ENCODE measurements around the gene TNK1.
"Not testable (repeated sequence)": the region's sequence is repeated elsewhere in the genome, so short reads cannot be mapped to it uniquely, and the experiment has no call there.

Gene TNK1

DNA sequence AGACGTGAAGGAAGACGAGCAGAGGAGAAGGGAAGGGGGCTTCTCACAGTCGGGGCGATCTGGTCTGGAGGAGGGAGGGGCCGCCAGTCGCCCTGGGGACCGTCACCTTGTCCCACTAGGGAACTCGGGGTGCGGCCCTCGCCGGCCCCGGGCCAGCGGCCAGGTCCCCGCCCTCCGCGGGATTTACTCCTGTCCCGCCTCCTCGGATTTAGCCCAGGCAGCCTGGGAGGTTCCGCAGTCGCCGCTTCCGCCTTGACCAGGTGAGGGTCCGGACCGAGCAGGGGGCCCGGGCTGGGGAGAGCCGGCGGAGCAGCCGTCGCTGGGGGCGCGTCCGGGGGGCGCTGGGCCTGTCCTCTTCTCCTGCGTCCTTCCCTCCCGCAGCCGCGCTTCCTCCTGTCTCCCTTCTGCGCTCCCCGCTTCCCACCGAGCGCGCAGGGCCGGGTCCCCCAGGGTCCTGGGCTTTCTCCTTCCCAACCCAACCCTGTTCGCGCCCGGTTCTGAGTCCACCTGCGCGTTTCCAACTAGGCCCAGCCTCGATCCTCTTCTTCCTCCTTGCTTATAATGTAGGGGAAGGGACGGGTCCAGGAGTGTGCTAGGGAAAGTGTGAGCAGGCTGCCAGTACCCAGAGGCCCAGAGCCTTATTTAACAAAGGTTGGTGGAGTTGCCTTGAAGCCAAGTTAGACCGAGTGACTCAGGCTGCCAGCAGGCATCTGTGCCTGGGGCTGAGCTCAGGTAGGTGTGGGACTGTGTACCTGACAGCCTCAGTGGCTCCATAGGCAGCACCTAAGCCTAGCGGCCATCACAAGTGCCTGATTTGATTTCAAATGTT lies at the start of gene TNK1:
TNK1 (plus strand) TSS at position 235 of the 829 bp plus-strand sequence. CDS start 1,838 bp downstream, outside the sequence.
- no peak for DNase-seq

DNA sequence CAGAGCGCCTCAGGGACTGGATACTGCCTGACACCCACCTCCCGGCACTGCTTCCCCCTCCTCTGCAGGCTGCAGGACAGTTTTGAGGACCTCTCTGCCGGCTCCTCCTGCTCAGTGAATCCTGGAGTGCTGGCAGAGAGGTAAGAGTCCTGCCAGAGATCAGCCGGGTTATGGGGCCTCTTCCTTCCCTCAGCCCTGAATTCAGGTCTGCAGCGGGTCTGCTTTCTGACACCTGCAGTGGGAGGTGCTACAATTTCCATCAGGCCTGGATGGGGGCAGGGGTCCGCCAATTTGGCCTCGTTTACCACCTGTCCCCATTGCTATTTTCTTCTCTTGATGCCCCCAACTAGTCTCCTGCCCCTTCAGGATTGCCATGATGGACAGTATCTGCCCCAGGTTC lies 48.8 kb upstream of the TNK1 start:
- no peak for DNase-seq

DNA sequence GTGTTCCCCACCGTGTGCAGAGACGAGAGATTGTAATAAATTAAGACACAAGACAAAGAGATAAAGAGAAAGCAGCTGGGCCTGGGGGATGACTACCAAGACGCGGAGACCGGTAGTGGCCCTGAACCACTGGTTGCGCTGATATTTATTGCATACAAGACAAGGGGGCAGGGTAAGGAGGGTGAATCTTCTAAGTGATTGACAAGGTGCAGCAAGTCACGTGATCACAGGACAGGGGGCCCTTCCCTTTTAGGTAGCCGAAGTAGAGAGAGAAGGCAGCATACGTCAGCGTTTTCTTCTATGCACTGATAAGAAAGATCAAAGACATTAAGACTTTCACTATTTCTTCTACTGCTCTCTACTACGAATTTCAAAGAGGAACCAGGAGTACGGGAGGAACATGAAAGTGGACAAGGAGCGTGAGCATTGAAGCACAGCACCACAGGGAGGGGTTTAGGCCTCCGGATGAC lies 48.3 kb upstream of the TNK1 start:
- DNase-seq = not testable (repeated sequence)

DNA sequence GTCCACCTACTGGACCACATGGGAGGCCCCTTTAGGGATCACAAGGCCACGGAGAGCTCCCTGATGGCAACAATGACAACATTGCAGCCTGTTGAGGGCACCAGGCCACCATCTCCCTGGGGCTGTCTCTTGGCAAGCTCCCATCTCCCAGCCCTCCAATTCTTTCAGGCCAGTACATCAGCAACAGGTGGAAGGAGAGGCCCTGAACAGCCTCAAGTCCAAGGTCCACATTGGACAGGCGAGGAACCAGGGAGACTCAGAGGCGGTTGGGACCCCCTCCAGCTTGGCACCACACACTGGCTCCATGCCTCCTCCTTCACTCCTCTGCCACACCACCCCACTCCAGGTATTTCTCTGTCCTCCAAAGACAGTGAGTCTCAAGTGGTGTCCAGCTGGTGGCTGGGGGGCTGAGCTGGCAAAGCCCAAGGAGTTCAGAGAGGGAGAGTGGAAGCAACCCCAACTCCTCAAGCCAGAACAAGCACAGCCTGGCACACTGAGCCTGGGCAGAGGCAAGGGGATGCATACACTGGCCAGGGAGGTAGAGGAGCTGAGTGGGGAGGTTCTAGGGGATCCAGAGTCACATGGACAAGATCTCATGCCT lies 45.9 kb upstream of the TNK1 start:
- DNase-seq = no peak

DNA sequence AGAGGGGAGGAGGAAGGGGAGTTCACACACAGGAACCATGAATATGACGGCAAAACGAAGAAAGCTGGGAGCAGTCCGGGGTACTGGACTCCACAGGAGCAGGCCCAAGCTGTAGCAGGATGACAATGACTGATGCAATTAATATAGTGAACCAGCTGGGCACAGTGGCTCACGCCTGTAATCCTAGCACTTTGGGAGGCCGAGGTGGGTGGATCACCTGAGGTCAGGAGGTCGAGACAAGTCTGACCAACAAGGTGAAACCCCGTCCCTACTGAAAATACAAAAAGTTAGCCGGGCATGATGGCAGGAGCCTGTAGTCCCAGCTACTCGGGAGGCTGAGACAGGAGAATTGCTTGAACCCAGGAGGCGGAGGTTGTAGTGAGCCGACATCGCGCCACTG lies 45.1 kb upstream of the TNK1 start:
- not testable (repeated sequence) for DNase-seq

DNA sequence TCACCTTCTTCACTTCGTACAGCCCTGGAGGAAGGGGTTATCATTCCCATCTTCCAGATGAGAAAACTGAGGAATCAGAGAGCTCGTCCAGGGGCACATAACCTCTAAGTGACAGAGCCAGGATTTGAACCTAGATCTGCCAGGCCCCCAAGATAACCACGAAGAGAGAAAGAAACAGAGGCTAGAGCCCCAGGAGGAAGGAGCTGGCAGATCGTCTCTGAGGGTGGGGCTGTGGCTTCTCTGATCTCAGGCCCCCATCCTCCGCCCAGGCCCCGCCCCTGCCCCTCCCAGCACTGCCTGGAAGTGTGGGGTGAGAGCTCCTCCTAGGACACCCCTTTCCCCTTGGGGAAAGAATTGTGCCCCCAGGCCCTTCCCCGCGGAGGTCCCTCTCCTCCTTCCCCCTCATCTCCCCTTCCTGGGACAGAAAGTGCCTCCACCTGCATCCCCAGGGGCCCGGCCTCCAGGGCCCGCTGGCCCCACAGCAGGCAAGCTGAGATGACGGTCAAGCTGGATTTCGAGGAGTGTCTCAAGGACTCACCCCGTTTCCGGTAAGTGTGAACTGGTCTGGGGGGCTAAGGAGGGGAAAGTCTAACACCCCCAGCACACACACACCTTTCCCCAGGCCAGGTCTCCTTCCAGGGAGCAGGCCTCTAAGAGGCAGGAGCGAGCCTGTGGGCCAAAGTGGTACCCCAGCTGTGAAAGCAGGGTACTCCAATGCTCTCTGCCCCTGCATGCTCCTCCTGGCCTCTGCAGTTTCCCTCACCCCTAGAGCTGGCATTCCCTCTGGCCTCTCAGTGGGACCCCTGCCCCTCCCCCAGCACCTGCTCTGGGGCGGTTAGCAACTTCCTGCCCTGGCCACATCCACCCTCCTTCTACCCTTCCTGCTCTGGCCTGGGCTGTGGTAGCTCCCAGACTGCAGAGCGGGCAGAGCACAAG lies 44.4 kb upstream of the TNK1 start, which contains the start of gene ACAP1:
ACAP1 (plus strand) TSS at position 290 of the 936 bp plus-strand sequence; CDS start at position 496, 206 bp downstream.
- DNase-seq = peak; percentile 30

DNA sequence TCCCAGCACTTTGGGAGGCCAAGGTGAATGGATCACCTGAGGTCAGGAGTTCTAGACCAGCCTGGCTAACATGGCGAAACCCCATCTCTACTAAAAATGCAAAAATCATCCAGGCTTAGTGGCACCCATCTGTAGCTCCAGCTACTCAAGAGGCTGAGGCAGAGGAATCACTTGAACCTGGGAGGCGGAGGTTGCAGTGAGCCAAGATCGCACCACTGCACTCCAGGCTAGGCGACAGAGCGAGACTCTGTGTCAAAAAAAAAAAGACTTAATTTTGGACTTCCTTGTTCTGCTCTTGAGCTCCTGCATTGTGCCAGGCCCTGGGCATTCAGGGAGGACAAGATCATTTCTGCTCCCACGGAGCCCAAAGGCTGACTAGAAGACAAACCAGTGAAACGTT lies 43.3 kb upstream of the TNK1 start:
- not testable (repeated sequence) for DNase-seq

DNA sequence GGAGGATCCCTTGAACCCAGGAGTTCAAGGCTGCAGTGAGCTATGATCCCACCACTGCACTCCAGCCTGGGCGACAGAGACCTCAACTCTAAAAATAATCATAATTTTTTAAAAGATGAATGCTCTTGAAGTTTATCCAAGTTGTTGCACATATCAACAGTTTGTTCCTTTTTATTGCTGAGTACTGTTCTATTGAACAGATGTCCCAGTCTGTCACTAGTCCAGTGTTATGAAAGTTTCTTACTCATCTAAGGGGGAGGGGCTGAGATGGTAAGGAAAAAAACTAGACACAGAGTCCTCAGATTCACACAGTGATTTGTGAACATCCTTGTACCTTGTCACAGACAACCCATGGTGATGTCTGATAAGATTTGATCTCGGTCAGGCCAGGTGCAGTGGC lies 40.7 kb upstream of the TNK1 start:
- DNase-seq = peak; percentile 48

DNA sequence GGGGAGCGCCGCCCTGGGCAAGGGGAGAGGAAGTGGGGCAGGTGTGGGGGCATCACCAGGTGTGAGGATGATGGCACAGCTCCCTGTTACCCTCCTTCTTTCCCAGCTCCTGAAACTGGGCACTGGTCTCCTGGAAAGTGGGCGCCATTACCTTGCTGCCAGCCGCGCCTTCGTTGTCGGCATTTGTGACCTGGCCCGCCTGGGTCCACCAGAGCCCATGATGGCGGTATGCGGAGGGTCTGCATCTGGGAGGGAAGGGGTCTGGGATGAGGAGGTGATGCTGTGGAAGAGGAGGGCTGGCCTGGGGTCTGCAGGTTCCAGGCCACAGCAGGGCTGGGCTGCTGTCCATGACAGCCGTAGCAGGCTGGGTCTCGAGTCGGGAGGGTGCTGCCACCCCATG lies 39.0 kb upstream of the TNK1 start:
- no peak for DNase-seq

DNA sequence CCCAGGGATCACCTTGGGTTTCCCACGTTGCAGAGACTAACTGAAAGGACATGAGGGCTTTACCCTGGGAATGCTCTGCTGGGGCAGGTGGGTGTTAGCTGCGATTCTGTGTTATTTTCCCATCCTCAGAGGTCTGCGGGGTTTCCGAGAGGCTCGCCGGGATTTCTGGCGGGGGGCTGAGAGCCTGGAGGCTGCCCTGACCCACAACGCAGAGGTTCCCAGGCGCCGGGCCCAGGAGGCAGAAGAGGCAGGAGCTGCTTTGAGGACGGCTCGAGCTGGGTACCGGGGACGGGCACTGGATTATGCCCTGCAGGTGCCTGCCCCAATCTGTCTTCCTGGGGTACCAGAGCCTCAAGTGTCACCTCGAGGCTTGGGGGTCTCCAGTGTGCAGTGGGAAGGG lies 37.6 kb upstream of the TNK1 start:
- DNase-seq = no peak

DNA sequence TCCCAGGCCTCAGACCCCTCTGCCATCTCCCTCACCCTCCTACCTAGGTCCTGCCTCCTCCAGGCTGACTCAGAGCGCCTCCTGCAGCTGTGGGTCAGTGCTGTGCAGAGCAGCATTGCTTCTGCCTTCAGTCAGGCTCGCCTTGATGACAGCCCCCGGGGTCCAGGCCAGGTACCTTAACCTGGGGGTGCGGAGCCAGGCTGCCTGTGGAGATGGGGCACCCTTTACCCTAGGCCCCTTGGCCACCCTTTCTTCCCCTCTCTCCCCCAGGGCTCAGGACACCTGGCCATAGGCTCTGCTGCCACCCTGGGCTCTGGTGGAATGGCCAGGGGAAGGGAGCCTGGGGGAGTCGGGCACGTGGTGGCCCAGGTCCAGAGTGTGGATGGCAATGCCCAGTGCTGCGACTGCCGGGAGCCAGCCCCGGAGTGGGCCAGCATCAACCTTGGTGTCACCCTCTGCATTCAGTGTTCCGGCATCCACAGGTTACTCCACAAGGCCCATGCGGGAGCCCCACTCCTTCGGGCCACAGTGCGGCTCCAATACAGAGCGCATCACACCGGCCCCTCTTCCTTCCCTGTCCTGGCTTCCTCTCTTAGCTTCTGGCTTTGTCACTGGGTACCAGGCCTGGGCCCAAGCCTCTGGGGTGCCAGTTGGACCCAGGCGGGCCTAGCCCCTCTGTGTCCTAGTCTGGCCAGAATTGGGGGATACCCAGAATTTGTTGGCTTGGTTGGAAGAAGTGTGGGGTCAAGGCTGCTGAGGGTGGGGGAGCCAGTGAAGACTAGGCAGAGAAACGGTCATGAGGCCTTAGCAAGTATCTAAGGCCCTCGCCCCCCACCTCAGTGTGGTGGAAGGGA lies 33.9 kb upstream of the TNK1 start:
- no peak for DNase-seq

DNA sequence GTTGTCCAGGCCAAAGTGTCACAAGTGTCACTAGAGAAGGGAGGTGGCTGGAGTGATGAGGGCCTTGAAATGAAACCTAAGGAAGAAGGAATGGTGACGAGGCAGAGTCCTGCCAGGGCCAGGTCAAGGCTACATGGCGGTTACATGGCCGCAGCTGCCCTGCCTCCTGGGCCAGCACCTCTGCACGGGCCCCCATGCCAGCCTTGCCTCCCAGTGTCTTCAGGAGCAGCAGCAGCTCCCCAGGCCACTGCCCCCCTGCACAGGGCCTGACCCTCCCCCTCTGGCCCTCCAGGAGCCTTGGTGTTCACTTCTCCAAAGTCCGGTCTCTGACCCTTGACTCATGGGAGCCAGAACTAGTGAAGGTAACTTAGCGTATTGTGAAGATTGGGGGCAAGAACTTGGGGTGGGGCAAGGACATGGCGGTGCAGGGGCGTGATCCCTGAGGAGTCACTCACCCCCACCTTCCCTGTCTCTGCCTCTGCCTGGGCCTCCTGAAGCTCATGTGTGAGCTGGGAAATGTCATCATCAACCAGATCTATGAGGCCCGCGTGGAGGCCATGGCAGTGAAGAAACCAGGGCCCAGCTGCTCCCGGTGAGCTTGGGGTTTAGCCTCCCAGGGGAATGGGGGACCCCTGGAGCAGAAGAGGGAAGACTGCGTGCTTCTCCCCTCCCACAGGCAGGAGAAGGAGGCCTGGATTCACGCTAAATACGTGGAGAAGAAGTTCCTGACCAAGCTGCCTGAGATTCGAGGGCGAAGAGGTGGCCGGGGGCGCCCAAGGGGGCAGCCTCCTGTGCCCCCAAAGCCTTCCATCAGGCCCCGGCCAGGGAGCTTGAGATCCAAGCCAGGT lies 33.0 kb upstream of the TNK1 start:
- DNase-seq = no peak

DNA sequence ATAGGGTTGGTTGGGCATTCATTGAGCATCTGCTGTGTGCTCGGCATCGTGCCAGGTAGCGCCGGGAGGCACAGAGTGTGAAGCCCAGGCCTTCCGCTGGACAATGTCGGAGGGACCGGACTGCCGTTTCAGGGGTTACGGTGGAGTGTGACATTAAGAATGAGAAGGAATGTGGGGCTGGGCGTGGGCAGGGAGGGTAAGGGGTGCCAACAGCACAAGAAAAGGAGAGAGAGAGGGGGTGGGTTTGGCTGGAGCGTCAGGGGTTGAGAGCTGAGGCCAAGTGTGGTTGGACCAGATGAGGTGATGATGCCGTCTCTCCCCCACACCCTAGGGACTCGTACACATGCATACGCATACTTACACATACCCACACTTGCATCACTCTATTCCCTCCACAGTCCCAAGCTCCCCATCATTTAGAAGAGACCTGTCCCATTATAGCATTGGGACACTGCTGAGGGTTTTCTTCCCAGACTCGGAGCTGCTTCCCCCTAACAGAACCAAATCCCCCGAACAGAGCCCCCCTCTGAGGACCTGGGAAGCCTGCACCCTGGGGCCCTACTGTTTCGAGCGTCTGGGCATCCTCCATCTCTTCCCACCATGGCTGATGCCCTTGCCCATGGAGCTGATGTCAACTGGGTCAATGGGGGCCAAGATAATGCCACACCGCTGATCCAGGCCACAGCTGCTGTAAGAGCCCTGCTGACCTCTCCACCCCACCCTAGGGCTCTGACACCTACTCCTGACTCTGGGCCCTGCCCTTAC lies 32.2 kb upstream of the TNK1 start:
- no peak for DNase-seq

DNA sequence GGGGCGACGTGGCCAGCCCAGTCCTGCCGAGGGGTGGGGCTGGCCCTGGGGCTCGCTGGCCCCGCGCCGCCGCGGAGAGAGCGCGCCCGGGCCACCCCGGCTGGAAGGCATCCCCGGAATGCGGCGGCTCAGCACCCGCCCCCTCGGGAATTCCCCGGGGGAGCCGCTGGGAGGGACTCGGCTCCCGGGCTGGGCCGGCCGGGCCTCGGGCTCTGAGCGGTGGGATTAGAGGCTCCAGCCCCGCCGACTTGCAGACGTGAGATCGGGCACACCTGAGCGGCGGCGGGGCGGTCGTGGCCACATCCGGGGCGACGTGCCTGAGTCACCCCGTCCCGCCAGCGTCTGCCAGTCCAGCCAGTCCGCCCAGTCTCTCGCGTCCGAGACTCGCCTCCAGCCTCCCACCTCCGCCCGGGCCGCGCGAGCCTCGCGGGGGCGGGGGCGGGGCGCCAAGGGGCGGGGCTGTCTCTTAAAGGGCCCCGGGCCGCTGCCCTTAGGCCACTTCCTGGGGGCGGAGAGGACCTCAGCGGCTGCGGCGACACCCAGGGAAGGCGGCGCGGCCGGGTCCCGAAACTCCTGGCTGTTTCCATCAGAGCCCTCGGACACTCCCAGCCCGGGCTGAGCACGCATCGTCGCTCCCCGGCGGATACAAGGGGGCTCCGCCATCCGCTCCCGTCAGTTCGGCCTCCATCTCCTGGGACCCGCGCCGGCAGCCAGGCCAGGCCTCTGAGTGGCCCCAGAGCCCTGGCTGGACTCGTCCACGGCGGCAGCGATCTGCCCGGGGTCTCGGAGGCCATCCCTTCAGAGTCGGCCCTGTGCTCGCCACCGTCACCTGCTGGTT lies 29.0 kb upstream of the TNK1 start, which contains the start of gene KCTD11:
KCTD11 (plus strand) TSS at position 498 of the 838 bp plus-strand sequence.
- DNase-seq = peak; percentile 91

DNA sequence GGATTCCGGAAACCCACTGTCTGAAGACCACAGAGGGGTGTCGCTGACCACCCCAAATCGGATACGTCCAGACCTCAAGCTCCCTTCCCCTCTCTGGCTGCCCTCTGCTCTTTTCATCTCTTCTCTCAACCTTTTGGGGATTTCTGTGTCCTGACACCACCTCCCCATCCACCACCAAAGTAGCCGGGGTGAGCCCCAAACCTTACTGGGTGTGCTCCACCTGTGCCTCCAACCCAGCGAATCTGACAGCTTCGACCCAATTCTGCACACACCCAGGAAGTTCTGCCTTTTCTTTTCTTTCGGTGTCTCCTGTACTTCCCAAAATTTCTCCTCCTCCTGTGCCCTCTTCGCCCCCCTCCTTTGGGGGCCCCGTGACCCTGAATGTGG lies 28.4 kb upstream of the TNK1 start:
- no peak for DNase-seq

DNA sequence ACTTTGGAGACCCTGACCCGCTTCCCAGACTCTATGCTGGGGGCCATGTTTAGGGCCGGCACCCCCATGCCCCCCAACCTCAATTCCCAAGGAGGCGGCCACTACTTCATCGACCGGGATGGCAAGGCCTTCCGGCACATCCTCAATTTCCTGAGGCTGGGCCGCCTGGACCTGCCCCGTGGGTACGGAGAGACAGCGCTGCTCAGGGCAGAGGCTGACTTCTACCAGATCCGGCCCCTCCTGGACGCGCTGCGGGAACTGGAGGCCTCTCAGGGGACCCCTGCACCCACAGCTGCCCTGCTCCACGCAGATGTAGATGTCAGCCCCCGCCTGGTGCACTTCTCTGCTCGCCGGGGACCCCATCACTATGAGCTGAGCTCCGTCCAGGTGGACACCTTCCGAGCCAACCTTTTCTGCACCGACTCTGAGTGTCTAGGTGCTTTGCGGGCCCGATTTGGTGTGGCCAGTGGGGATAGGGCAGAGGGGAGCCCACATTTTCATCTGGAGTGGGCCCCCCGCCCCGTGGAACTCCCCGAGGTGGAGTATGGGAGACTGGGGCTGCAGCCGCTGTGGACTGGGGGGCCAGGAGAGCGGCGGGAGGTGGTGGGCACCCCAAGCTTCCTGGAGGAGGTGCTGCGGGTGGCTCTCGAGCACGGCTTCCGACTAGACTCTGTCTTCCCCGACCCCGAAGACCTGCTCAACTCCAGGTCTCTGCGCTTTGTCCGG lies 27.8 kb upstream of the TNK1 start:
- no peak for DNase-seq

DNA sequence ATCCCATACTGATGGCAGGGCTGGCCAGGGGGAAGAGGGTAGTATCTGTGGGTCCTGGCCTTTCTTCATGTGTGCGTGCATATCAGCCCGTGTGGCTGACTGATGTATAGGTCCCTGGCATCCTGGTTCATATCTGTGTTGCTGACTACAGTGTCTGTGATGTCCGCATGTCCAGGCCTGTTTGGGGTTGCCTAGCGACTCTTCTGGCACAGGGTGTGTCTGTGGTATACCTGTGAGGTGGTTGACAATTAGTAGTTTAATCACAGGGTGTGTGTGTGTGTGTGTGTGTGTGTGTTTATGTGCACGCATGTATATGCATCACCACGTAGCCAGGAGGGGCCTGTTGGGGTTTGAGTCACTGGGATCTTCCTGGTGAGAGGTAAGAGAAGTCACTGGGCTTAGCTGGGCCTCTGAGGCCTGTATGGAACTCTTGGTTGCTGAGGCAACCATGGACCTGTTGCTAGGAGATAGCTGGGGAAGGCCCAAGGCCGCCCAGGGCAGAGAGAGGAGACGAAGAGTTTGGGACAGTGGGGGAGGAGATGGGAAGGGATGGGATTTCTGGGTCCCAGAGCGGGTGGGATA lies 26.5 kb upstream of the TNK1 start:
- no peak for DNase-seq

DNA sequence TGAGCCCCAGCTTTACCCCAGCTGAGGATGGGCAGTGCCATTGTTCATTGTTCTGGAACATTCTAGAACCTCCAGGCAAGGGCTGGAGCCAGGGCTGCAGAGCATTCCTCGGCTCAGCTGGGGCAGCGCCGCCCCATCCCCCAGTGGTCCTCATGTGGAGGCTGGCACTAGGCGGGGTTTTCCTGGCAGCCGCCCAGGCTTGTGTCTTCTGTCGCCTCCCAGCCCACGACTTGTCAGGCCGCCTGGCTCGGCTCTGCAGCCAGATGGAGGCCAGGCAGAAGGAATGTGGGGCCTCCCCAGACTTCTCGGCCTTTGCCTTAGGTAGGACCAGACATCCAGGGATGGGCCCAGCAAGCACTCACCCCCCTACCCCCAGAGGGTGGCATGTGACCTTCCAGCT lies 25.8 kb upstream of the TNK1 start, which contains the start of gene TMEM95:
TMEM95 (plus strand) TSS at position 104 of the 400 bp plus-strand sequence; CDS start at position 153, 49 bp downstream.
- no peak for DNase-seq

All from suppressor macrophage treated with lipopolysaccharide for 4 hours (primary cell).